Omental fat pad (tissue), 4 donors: ENCODE results near the gene OR8D1. TPM values are rescaled to one million over a fixed set of nuclear protein-coding genes. Genes with fewer than 3 reads are reported as not detected.

Experiments
- ATAC-seq: fragments of 150-250 bp; one replicate; pipeline ENCODE4 v1.9.1; 2016; ENCODE audit warnings: mild to moderate bottlenecking, moderate library complexity; ENCODE audit not compliant: low FRiP score
- DNase-seq: peaks from one replicate; pipeline ENCODE4 v3.0.0-alpha.2; 2019; ENCODE audit warnings: low spot score
- CTCF ChIP-seq, 3 donors: fragments of 450-650 bp; IDR thresholded peaks; one replicate each; pipeline ENCODE4 v1.5.1; 2016 to 2017; ENCODE audit warnings: antibody characterized with exemption in 3 of 3, mild to moderate bottlenecking in 3 of 3, moderate library complexity in 2 of 3
- total RNA-seq, 4 donors: library from RNA; depleted of rRNA; stranded (reverse); fragments of >200 nt; gene quantifications; one replicate each; pipeline ENCODE4 v1.1.0, GENCODE V29; 2016

OR8D1 gene
- total RNA-seq, 4 donors from 2014 or later, result not detected

GRCh38 chr11:124329787-124330478 is 16.2 kb upstream of the OR8D1 start:
- no peak for ATAC-seq
- TF ChIP-seq CTCF (IDR thresholded peaks at IDR 0.05), result no peak
- no peak for DNase-seq

GRCh38 chr11:124327775-124328174 is 14.0 kb upstream of the OR8D1 start:
- no peak for ATAC-seq
- no peak for DNase-seq
- no peak for TF ChIP-seq CTCF (IDR thresholded peaks at IDR 0.05)

- DNase-seq, result no peak
- no peak for ATAC-seq
- no peak for TF ChIP-seq CTCF (IDR thresholded peaks at IDR 0.05)
These were observed 8.6 kb upstream of the OR8D1 start for GRCh38 chr11:124322356-124322755.

GRCh38 chr11:124320097-124320496 is 6.3 kb upstream of the OR8D1 start, which contains the start of gene OR8D2:
OR8D2 (minus strand) TSS chr11:124320197; CDS start chr11:124320197, 0 bp downstream.
- no peak for ATAC-seq
- DNase-seq, result no peak
- TF ChIP-seq CTCF (IDR thresholded peaks at IDR 0.05), result no peak

- DNase-seq (no peak), ATAC-seq (no peak)
- no peak for TF ChIP-seq CTCF (IDR thresholded peaks at IDR 0.05)
These were observed 1.3 kb upstream of the OR8D1 start for GRCh38 chr11:124315052-124315451.

GRCh38 chr11:124313131-124313530 is 618 bp downstream of the OR8D1 start:
- DNase-seq, result no peak

More at GRCh38 chr11:124313131-124313530, 618 bp downstream of the OR8D1 start:
- no peak for ATAC-seq
- TF ChIP-seq CTCF (IDR thresholded peaks at IDR 0.05), result no peak
